ENCODE measurements around the gene SOD1.

SOD1 gene

DNA sequence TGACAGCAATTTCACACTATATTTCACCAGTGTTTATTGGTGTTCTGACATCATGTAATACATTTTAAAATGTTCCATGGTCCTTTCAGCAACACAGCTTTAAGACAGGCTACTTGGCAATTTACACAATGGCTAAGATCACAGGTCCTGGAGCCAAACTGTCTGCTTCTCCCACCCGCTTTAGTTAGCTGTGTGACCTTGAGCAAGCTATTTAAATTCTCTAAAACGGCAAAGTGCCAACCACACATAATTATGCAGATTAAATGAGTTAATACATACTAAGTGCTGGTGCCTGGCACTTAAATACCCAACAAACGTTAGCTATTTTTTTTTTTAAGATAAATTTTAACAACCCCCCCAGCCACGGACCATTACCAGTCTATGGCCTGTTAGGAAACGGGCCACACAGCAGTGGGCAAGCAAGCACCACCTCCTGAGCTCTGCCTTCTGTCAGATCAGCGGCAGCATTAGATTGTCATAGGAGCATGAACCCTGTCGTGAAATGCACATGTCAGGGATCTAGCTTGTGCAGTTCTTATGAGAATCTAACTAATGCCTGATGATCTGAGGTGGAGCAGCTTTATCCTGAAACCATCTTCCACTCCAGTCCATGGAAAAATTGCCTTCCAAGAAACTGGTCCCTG, 26.9 kb downstream of the SOD1 start:
- DNase-seq: no peak

DNA sequence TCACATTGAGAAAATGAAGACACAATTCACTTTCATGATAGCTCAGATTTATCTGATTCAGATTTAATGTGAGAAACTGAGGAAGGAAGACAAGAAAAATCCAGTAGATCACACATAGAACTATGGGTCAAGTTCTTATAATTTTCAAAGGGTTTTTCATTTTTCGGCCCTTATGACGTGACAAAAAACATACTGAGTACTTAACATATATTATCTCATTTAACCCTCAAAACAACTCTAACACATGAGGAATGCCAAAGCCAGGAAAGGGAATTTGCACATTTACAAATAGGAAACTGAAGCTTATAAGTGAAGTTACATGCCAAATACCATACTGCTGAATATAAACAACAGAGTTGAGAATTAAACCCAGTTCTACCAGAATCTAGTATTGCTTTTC, 27.6 kb downstream of the SOD1 start:
- no peak for DNase-seq

GRCh38 chr21:31688603-31689368, 29.3 kb downstream of the SOD1 start:
- DNase-seq: no peak

GRCh38 chr21:31693222-31693621, 33.7 kb downstream of the SOD1 start:
- no peak for DNase-seq

DNA sequence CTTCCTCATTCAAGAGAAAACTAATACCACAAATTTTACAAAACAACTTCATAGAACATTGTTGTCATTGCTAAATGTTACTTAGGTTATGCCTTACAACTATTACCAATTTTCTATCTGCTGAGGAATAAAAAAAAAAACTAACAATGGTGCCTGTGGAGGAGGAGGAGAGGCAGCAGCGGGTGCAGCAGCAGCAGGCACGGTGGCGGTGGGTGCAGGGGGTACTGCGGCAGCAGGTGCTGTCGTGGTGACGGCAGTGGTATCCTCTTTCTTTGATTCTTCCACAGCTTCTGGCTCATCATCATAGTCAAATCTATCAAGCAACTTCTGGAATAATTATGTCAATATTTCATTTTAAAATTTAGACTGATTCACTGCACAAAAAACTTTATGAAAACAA, 36.9 kb downstream of the SOD1 start:
- no peak for DNase-seq

GRCh38 chr21:31698461-31698860, 39.0 kb downstream of the SOD1 start:
- no peak for DNase-seq

- no peak for DNase-seq
These were observed 40.5 kb downstream of the SOD1 start for GRCh38 chr21:31700040-31700439.

DNA sequence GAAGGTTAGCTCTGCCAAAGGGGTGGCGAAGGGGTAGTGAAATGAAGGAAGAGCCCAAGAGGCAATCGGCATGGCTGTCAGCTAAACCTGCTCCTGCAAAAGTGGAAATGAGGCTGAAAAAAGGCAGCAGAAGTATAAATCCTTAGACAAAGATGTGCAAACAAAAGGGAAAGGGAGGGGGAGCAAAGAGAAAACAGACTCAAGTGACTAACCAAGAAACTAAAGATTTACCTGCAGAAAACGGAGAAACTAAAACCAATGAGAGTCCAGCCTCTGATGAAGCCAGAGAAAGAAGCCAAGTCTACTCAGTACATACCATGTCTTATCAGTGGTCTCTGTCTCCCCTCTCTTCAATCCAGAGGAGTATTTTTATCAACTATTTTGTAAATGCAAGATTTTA, 47.1 kb downstream of the SOD1 start:
- DNase-seq: no peak

- DNase-seq: no peak
These were observed 48.0 kb downstream of the SOD1 start for GRCh38 chr21:31707499-31707898.

- no peak for DNase-seq
These were observed 49.0 kb downstream of the SOD1 start for GRCh38 chr21:31708541-31708940.

DNA sequence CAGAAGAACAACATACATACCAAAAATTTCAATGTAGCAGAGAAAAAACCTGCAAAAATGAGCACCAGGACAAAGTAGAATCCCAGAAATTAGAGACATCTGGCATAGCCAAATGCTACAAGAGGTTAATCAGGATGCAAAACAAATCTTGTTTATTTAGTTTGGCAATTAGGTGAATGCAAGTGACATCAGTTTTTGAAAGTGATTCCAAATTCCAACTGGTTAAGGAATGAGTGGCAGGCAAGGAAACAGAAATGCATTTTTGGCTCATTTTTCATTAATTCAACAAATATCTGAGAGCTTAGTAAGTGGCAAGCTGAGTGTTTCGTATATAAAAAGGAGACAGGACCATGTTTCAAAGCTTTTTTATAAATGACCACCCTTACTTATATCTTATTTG, 51.1 kb downstream of the SOD1 start:
- no peak for DNase-seq

DNA sequence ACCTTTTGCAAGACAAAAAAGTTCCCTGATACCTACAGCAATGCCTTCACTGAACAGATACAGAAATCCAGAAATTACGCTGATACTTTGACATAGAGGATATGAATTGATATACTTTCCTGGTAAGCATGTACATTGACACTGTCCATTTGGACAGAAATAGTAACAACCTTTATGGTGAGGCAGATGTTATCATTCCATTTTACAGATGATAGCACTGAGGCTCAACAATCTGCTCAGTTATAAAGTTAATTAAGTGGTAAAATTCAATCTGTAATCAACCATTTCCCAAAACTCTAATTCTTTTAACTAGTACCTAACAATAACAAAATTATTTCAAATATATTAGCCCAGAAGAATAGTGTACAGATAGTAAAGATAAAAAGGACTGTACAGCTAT, 51.8 kb downstream of the SOD1 start:
- no peak for DNase-seq

- no peak for DNase-seq
These were observed 52.3 kb downstream of the SOD1 start for GRCh38 chr21:31711745-31712285.

DNA sequence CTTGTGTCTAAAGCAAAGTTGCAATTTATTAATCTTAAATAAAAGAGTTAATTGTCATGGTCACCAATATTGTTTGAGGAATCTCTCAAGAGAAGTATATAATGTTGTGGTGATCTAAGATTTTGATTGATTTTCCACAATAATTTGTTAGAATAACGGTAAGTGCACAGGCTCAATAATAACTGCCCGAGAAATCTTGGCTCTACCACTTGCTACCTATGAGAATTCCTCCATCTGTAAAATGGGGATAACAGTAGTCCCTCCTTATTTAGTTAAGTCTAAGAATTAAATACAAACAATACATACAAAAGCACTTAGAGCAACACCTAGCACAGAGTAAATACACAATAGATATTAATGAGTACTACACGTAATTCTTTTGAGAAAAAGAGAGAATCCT, 53.6 kb downstream of the SOD1 start:
- DNase-seq: no peak

DNA sequence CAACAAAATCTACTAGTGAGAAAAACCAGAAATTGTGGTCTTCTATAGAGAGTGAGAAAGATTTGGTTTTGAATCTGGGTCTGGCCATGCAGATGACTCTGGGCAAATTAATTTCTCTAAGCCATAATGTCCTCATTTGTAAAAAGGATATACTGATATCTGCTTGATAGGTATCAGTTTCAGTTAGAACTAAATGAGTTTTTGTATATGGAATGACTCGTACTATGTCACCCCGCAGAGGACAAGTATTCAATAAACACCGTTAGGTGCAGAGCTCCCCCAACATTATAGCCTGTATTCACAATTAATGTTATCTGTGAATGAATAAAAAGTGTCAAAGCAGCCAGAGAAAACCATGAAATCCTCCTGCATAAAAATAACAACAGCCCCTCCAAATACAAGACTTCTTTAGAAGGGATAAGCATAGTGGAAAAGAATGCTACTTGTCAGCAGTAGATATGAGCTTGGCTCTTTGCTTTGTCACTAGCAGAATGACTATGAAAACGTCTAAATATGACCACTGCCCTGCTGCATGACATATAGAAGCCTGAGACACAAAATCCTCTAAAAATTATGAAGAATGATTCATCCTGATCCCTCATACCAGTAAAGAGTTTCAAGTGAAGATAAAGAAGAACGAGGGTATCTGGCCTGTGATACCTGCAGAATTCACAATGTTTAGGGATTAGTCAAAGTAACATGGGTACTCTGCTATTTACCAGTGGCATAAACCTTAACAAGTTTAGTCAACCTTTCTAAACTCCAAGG, 54.7 kb downstream of the SOD1 start:
- DNase-seq: no peak

DNA sequence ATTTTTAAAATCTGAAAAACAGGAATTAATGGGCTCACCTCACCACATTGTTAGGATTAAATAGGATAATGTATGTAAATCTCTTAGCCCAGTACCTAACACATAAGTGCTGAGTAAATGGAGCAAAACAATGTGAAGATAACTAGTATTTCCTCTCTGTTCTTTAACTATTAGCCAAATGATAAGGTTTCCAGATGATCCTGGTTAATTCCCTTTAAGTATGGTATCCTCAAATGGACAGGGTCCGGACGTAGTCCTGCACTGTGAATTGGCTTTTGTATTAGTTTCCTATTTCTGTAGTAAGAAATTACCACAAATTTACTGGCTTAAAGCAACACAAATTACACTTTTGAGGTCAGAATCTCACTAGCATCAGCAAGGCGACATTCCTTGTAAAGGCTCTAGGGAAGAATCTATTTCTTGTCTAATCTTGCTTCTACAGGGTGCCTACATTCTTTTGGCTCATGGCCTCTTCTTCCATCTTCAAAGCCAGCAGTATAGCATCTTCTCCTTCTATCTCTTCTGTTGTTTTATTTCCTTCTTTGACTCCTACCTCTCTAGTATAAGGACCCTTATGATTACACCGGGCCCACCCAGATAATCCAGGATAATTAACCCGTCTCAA, 55.4 kb downstream of the SOD1 start:
- DNase-seq: no peak

DNA sequence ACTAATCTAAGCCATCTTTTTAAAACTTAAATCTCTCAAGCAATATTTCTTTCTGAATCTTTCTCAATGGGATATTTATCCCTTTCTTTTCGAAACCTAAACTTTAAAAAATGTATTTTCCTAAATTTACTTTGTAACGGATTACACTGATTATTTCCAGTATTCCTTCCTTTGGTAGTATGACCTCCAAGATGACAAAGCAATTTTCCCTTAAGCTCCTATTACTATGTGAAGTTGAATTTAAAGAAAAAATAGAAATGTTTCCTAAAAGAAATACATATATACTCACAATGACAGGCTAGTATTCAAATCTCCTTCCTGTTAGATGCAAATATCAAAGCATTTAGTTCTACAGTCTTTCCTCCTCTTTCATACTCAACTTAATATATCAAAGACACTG, 56.6 kb downstream of the SOD1 start:
- no peak for DNase-seq

Measured in inflammatory macrophage treated with lipopolysaccharide for 1 hour (primary cell).